ENCODE measurements around the gene VAV3. TPM values are rescaled to one million over a fixed set of nuclear protein-coding genes. Genes with fewer than 3 reads are reported as not detected.

Gene VAV3
- total and polyA plus RNA-seq, 2 of the 13 experiments (the other 11 are each of a cell fraction or from before 2014, with no cell fraction given) = 15.9 to 29.8 TPM

DNA sequence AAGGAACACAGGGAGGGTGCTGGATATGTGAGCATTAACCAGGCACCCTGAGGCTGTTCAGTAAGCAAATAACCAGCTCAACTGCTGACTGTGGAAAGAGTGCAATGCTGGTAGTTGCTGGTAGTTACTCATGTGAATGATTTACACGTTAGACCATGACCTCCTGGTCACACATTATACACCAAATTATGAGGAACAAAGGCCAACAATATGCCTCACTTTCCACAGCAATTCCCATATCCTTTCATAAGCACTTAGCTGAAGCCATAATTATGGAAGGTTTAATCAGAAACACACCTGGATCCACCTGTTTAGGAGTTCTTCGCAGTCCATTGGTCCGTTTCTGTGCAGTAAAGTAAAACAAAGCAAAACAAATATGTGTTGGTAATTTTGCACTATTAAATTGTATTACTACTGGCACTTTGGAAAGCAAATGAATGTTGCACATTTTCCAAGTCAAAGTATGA is 281.8 kb downstream of the VAV3 start (continued):
- TF ChIP-seq ZBTB38 (CRISPR knock-in tag; IDR thresholded peaks at IDR 0.05) (no peak), ZNF34 (CRISPR knock-in tag; IDR thresholded peaks at IDR 0.05; ENCODE audit: borderline replicate concordance) (no peak), EP300 (IDR thresholded peaks at IDR 0.05; ENCODE audit: low read depth in 2 of 2, low read length in 2 of 2) (peak in 1 of 2 experiments; percentile 83; a peak in 2 of 4 replicates), EP300 (CRISPR knock-in tag; IDR thresholded peaks at IDR 0.05; ENCODE audit: borderline replicate concordance) (peak; percentile 50; the same call in 1 of the 2 replicates), SATB2 (CRISPR knock-in tag; IDR thresholded peaks at IDR 0.05) (no peak), MEIS2 (CRISPR knock-in tag; IDR thresholded peaks at IDR 0.05) (no peak), ZMAT3 (CRISPR knock-in tag; conservative IDR thresholded peaks at IDR 0.05) (no peak), PTBP1 (IDR thresholded peaks at IDR 0.05; ENCODE audit: low read depth, low read length, poor library complexity, severe bottlenecking) (no peak), TOPORS (CRISPR knock-in tag; IDR thresholded peaks at IDR 0.05) (no peak), ZNF761 (CRISPR knock-in tag; conservative IDR thresholded peaks at IDR 0.05) (no peak), ZNF280D (CRISPR knock-in tag; IDR thresholded peaks at IDR 0.05) (0 out of 2 replicates have a peak, but pooled peaks have one; percentile 52), ZNF788 (CRISPR knock-in tag; IDR thresholded peaks at IDR 0.05; ENCODE audit: borderline replicate concordance) (peak; percentile 51; the same call in 1 of the 2 replicates), NFATC3 (CRISPR knock-in tag; IDR thresholded peaks at IDR 0.05) (no peak), ZNF850 (CRISPR knock-in tag; conservative IDR thresholded peaks at IDR 0.05) (no peak)
- TF ChIP-seq, protein P1, sequence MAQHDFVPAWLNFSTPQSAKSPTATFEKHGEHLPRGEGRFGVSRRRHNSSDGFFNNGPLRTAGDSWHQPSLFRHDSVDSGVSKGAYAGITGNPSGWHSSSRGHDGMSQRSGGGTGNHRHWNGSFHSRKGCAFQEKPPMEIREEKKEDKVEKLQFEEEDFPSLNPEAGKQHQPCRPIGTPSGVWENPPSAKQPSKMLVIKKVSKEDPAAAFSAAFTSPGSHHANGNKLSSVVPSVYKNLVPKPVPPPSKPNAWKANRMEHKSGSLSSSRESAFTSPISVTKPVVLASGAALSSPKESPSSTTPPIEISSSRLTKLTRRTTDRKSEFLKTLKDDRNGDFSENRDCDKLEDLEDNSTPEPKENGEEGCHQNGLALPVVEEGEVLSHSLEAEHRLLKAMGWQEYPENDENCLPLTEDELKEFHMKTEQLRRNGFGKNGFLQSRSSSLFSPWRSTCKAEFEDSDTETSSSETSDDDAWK (CRISPR knock-in tag; IDR thresholded peaks at IDR 0.05) = no peak
- TF ChIP-seq, protein P2, sequence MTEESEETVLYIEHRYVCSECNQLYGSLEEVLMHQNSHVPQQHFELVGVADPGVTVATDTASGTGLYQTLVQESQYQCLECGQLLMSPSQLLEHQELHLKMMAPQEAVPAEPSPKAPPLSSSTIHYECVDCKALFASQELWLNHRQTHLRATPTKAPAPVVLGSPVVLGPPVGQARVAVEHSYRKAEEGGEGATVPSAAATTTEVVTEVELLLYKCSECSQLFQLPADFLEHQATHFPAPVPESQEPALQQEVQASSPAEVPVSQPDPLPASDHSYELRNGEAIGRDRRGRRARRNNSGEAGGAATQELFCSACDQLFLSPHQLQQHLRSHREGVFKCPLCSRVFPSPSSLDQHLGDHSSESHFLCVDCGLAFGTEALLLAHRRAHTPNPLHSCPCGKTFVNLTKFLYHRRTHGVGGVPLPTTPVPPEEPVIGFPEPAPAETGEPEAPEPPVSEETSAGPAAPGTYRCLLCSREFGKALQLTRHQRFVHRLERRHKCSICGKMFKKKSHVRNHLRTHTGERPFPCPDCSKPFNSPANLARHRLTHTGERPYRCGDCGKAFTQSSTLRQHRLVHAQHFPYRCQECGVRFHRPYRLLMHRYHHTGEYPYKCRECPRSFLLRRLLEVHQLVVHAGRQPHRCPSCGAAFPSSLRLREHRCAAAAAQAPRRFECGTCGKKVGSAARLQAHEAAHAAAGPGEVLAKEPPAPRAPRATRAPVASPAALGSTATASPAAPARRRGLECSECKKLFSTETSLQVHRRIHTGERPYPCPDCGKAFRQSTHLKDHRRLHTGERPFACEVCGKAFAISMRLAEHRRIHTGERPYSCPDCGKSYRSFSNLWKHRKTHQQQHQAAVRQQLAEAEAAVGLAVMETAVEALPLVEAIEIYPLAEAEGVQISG (CRISPR knock-in tag; IDR thresholded peaks at IDR 0.05) = no peak
- TF ChIP-seq, protein P3, sequence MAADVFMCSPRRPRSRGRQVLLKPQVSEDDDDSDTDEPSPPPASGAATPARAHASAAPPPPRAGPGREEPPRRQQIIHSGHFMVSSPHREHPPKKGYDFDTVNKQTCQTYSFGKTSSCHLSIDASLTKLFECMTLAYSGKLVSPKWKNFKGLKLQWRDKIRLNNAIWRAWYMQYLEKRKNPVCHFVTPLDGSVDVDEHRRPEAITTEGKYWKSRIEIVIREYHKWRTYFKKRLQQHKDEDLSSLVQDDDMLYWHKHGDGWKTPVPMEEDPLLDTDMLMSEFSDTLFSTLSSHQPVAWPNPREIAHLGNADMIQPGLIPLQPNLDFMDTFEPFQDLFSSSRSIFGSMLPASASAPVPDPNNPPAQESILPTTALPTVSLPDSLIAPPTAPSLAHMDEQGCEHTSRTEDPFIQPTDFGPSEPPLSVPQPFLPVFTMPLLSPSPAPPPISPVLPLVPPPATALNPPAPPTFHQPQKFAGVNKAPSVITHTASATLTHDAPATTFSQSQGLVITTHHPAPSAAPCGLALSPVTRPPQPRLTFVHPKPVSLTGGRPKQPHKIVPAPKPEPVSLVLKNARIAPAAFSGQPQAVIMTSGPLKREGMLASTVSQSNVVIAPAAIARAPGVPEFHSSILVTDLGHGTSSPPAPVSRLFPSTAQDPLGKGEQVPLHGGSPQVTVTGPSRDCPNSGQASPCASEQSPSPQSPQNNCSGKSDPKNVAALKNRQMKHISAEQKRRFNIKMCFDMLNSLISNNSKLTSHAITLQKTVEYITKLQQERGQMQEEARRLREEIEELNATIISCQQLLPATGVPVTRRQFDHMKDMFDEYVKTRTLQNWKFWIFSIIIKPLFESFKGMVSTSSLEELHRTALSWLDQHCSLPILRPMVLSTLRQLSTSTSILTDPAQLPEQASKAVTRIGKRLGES (CRISPR knock-in tag; IDR thresholded peaks at IDR 0.05; ENCODE audit: borderline replicate concordance) = no peak
- TF ChIP-seq, protein P4, sequence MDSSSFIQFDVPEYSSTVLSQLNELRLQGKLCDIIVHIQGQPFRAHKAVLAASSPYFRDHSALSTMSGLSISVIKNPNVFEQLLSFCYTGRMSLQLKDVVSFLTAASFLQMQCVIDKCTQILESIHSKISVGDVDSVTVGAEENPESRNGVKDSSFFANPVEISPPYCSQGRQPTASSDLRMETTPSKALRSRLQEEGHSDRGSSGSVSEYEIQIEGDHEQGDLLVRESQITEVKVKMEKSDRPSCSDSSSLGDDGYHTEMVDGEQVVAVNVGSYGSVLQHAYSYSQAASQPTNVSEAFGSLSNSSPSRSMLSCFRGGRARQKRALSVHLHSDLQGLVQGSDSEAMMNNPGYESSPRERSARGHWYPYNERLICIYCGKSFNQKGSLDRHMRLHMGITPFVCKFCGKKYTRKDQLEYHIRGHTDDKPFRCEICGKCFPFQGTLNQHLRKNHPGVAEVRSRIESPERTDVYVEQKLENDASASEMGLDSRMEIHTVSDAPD (CRISPR knock-in tag; IDR thresholded peaks at IDR 0.05) = peak; percentile 76; the same call in 1 of the 2 replicates
